Measurements from ENCODE around the gene BBX.

- TF ChIP-seq ESRRG (CRISPR knock-in tag; IDR thresholded peaks at IDR 0.05) (no peak), CSDC2 (CRISPR knock-in tag; IDR thresholded peaks at IDR 0.05) (no peak), SNAI2 (CRISPR knock-in tag; IDR thresholded peaks at IDR 0.05) (no peak), BACH2 (CRISPR knock-in tag; IDR thresholded peaks at IDR 0.05; ENCODE audit: borderline replicate concordance) (no peak), TCF4 (CRISPR knock-in tag; IDR thresholded peaks at IDR 0.05; ENCODE audit: borderline replicate concordance) (no peak), ZFP30 (CRISPR knock-in tag; IDR thresholded peaks at IDR 0.05) (no peak), PATZ1 (CRISPR knock-in tag; IDR thresholded peaks at IDR 0.05; ENCODE audit: borderline replicate concordance) (no peak), CREB5 (CRISPR knock-in tag; IDR thresholded peaks at IDR 0.05; ENCODE audit: low read depth) (no peak), ISL1 (CRISPR knock-in tag; IDR thresholded peaks at IDR 0.05) (no peak), ZNF70 (CRISPR knock-in tag; IDR thresholded peaks at IDR 0.05) (no peak), CSRNP3 (CRISPR knock-in tag; IDR thresholded peaks at IDR 0.05) (no peak), ZFP3 (CRISPR knock-in tag; IDR thresholded peaks at IDR 0.05) (no peak)
Measured at GRCh38 chr3:107818025-107818424, 295.3 kb downstream of the BBX start.

Measured in SK-N-SH treated with all-trans-retinoic acid at 6 μM for 48 hours (cell line).